Panc1 (cell line): ENCODE measurements around the gene SYT17. TPM values are rescaled to one million over a fixed set of nuclear protein-coding genes. Genes with fewer than 3 reads are reported as not detected.

ENCODE experiments used
- ATAC-seq: fragments of 200-7000 bp; cut with Tn5 transposase; 2 replicates; pipeline ENCODE4 v1.9.1; 2020; ENCODE audit warnings: mild to moderate bottlenecking, moderate library complexity
- BruUV-seq: library from RNA; stranded (reverse); fragments of 400-500 nt; replicated peaks from 2 replicates; lab custom pipeline; 2021; lab: Mats Ljungman, UMichigan
- CTCF ChIA-PET: fragments of 300-600 bp; sonication (Branson Sonifier 250); formaldehyde crosslinking; loops from one replicate; lab custom pipeline; 2022; ENCODE audit warnings: antibody characterized with exemption; lab: Charles Lee
- POLR2A ChIA-PET: fragments of 300-600 bp; sonication (Branson Sonifier 250); formaldehyde crosslinking; loops from one replicate; lab custom pipeline; 2022; ENCODE audit warnings: antibody characterized with exemption; lab: Charles Lee
- DNase-seq: peaks from one replicate; pipeline ENCODE4 v3.0.0-alpha.2; 2010; ENCODE audit warnings: low read depth, low spot score
- H3K27ac ChIP-seq: 2 replicates; pipeline ENCODE4 v1.5.1; 2011; ENCODE audit warnings: mild to moderate bottlenecking, low read length, inconsistent platforms
- H3K27me3 ChIP-seq: fragments of 200-500 bp; sonication (Bioruptor generic); 2 replicates; pipeline ENCODE4 v1.6.0; 2014; ENCODE audit warnings: low read length, inconsistent platforms; ENCODE audit not compliant: control insufficient read depth, insufficient read depth
- H3K36me3 ChIP-seq: fragments of 200-500 bp; sonication (Bioruptor generic); 2 replicates; pipeline ENCODE4 v1.5.1; 2014; ENCODE audit warnings: inconsistent platforms, mild to moderate bottlenecking, low read length, moderate library complexity; ENCODE audit not compliant: control insufficient read depth, insufficient read depth
- H3K4me1 ChIP-seq: 2 replicates; pipeline ENCODE4 v1.5.1; 2011; ENCODE audit warnings: inconsistent platforms, mild to moderate bottlenecking, low read length, moderate library complexity; ENCODE audit not compliant: control insufficient read depth, insufficient read depth
- H3K4me3 ChIP-seq, 2 experiments: 2 replicates each; pipeline ENCODE4 v1.5.1; 2011 to 2012; ENCODE audit warnings: low read depth in 2 of 2, low read length in 2 of 2, mild to moderate bottlenecking in 2 of 2, inconsistent platforms in 1 of 2, moderate library complexity in 1 of 2
- H3K9me3 ChIP-seq: fragments of 200-500 bp; sonication (Bioruptor generic); 2 replicates; pipeline ENCODE4 v1.5.1; 2014; ENCODE audit warnings: low read depth, mild to moderate bottlenecking, inconsistent platforms, low read length, moderate library complexity; ENCODE audit not compliant: control insufficient read depth, insufficient read depth
- CTCF ChIP-seq: fragments of 450-650 bp; IDR thresholded peaks from 2 replicates; pipeline ENCODE4 v1.5.1; 2017; ENCODE audit warnings: mild to moderate bottlenecking
- POLR2AphosphoS5 ChIP-seq: IDR thresholded peaks from 2 replicates; pipeline ENCODE4 v1.6.1; 2012; ENCODE audit warnings: mild to moderate bottlenecking, low read depth, low read length, moderate library complexity
- REST ChIP-seq, 2 experiments: IDR thresholded peaks; 2 replicates each; pipeline ENCODE4 v1.6.1; 2011 to 2012; ENCODE audit warnings: low read depth in 2 of 2, control low read depth in 1 of 2, low read length in 1 of 2, mild to moderate bottlenecking in 1 of 2, moderate library complexity in 1 of 2; ENCODE audit not compliant: insufficient read depth in 1 of 2
- SIN3A ChIP-seq: IDR thresholded peaks from 2 replicates; pipeline ENCODE4 v1.6.1; 2012; ENCODE audit warnings: low read depth, mild to moderate bottlenecking, low read length, moderate library complexity, borderline replicate concordance; ENCODE audit not compliant: insufficient read depth
- TCF7L2 ChIP-seq: IDR thresholded peaks from 2 replicates; pipeline ENCODE4 v1.6.1; 2011; ENCODE audit warnings: mild to moderate bottlenecking, low read depth, low read length, inconsistent platforms
- in situ Hi-C: cut with HindIII; loops from 2 replicates; pipeline ENCODE4 v1.10.0; 2016; ENCODE audit warnings: low sequenced_read_pairs, low pct_unique_long_range_greater_than_20kb
- intact Hi-C: fragments of 100-400 bp; cut with micrococcal nuclease; formaldehyde crosslinking; loops from one replicate; pipeline ENCODE4 v1.10.0; 2022; ENCODE audit not compliant: unreplicated experiment
- total RNA-seq: library from RNA; stranded (reverse); gene quantifications from one replicate; pipeline ENCODE4 v1.2.1, GENCODE V29; 2021; ENCODE audit not compliant: unreplicated experiment

Gene SYT17
- total RNA-seq, 1 experiment from 2014 or later, result 5.4 TPM

GRCh38 chr16:19225651-19226050 lies 57.6 kb downstream of the SYT17 start:
- no TSS peak for BruUV-seq
- Histone ChIP-seq H3K36me3 (no peaks in the 10 kb centered on the region), H3K27ac (no peak overlapping the region), H3K27me3 (no peaks in the 10 kb centered on the region), H3K4me1 (no peaks in the 10 kb centered on the region), H3K9me3 (no peaks in the 10 kb centered on the region), H3K4me3 (no peak overlapping the region)
- DNase-seq (no peak), ATAC-seq (no peak)
- TF ChIP-seq TCF7L2 (no peak), POLR2AphosphoS5 (no peak), REST (IDR thresholded peaks at IDR 0.05; ENCODE audit: insufficient read depth in 1 of 2, low read depth in 2 of 2, low read length in 1 of 2) (no peak), CTCF (no peak), SIN3A (no peak)
- POLR2A ChIA-PET, result no interaction called here
- in situ Hi-C loops, result no loop called here
- intact Hi-C loops, result no loop called here
- CTCF ChIA-PET, result no interaction called here

GRCh38 chr16:19227643-19228042 lies 59.6 kb downstream of the SYT17 start:
- DNase-seq (no peak), ATAC-seq (no peak; the same call in 1 of the 2 replicates)
- Histone ChIP-seq H3K4me1 (no peaks in the 10 kb centered on the region), H3K36me3 (no peaks in the 10 kb centered on the region), H3K9me3 (no peaks in the 10 kb centered on the region), H3K27ac (no peak overlapping the region), H3K27me3 (no peaks in the 10 kb centered on the region), H3K4me3 (no peak overlapping the region)
- no TSS peak for BruUV-seq
- ChIA-PET CTCF (no interaction called here), POLR2A (no interaction called here)
- intact Hi-C loops (no loop called here), in situ Hi-C loops (no loop called here)
- TF ChIP-seq SIN3A (no peak), POLR2AphosphoS5 (no peak), CTCF (no peak), TCF7L2 (no peak), REST (IDR thresholded peaks at IDR 0.05; ENCODE audit: insufficient read depth in 1 of 2, low read depth in 2 of 2, low read length in 1 of 2) (no peak)
